Measurements from ENCODE around the gene SLC15A5.

SLC15A5 gene

GRCh38 chr12:16310934-16311333 is 33.4 kb upstream of the SLC15A5 start:
- TF ChIP-seq, protein P1, sequence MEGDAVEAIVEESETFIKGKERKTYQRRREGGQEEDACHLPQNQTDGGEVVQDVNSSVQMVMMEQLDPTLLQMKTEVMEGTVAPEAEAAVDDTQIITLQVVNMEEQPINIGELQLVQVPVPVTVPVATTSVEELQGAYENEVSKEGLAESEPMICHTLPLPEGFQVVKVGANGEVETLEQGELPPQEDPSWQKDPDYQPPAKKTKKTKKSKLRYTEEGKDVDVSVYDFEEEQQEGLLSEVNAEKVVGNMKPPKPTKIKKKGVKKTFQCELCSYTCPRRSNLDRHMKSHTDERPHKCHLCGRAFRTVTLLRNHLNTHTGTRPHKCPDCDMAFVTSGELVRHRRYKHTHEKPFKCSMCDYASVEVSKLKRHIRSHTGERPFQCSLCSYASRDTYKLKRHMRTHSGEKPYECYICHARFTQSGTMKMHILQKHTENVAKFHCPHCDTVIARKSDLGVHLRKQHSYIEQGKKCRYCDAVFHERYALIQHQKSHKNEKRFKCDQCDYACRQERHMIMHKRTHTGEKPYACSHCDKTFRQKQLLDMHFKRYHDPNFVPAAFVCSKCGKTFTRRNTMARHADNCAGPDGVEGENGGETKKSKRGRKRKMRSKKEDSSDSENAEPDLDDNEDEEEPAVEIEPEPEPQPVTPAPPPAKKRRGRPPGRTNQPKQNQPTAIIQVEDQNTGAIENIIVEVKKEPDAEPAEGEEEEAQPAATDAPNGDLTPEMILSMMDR (IDR thresholded peaks at IDR 0.05; ENCODE audit: low read depth, low read length, missing control alignments), result no peak
- DNase-seq (ENCODE audit: low read depth), result no peak
- H3K4me3 ChIP-seq (ENCODE audit: low read depth, low read length), result no peak overlapping the region

GRCh38 chr12:16307856-16308475 is 30.5 kb upstream of the SLC15A5 start:
- H3K4me3 ChIP-seq (ENCODE audit: low read depth, low read length), result no peak overlapping the region
- DNase-seq (ENCODE audit: low read depth), result no peak
- TF ChIP-seq, protein P1 (IDR thresholded peaks at IDR 0.05; ENCODE audit: low read depth, low read length, missing control alignments), result no peak

DNA sequence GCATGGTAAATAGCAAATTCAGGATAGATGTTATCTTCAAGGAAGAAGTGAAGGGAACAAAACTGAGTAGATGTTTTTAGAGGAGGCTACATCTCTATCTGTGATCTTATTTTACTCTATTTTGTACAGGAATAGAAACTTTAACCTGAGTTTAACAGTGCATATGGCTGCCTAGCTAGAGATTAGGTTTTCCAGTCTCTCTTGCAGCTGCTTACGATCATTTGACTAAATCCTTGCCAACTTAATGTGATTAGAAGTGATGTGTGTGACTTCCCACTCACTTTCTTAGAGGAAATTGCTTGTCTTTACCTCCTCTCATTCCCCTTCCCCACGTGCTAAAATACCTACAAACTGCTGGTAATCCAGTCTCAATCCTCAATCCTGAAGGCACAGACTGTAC is 26.5 kb upstream of the SLC15A5 start:
- no peak overlapping the region for H3K4me3 ChIP-seq (ENCODE audit: low read depth, low read length)
- TF ChIP-seq, protein P1 (IDR thresholded peaks at IDR 0.05; ENCODE audit: low read depth, low read length, missing control alignments), result no peak
- DNase-seq (ENCODE audit: low read depth), result no peak

DNA sequence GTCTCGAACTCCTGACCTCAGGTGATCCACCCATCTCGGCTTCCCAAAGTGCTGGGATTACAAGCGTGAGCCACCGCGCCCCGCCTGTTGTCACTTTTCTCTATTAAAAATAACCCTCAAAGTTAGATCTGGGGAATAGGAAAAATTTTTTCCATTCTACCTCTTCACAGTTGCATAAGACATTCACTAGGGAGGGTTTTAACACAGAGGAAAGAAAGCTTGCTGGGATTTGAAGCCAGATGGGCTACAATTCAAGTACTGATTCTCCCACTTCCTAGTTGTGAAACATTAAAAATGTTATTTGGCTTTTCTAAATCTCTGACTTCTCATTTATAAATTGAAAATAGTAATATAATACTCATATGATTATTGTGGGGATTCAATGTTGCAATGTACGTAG is 23.3 kb upstream of the SLC15A5 start:
- no peak overlapping the region for H3K4me3 ChIP-seq (ENCODE audit: low read depth, low read length)

GRCh38 chr12:16300122-16300521 is 22.6 kb upstream of the SLC15A5 start:
- H3K4me3 ChIP-seq (ENCODE audit: low read depth, low read length), result no peak overlapping the region
- TF ChIP-seq, protein P1 (IDR thresholded peaks at IDR 0.05; ENCODE audit: low read depth, low read length, missing control alignments), result no peak
- no peak for DNase-seq (ENCODE audit: low read depth)

More for the DNA sequence above, 23.3 kb upstream of the SLC15A5 start:
- TF ChIP-seq, protein P1 (IDR thresholded peaks at IDR 0.05; ENCODE audit: low read depth, low read length, missing control alignments), result no peak
- DNase-seq (ENCODE audit: low read depth), result no peak

DNA sequence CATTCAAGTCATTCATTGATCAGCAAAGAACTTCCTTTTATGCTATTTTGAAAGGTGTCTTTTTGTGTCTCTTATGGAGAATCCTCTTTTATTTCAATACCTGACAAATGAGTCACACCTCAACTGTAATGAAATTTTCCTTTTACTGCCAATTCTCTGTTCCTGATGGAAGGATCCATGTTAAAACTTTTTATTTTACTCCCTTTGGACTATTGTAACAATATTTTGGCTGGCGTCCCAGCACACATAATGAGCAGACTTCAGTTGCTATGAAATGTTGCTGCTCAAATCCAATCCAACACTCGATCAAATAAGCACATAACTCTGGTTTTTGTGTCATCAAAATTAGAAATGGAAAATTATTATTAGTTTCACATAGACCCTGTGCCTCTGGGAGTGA is 21.9 kb upstream of the SLC15A5 start:
- TF ChIP-seq, protein P1 (IDR thresholded peaks at IDR 0.05; ENCODE audit: low read depth, low read length, missing control alignments), result no peak
- DNase-seq (ENCODE audit: low read depth), result no peak
- no peak overlapping the region for H3K4me3 ChIP-seq (ENCODE audit: low read depth, low read length)

- TF ChIP-seq, protein P1 (IDR thresholded peaks at IDR 0.05; ENCODE audit: low read depth, low read length, missing control alignments), result no peak
- no peak overlapping the region for H3K4me3 ChIP-seq (ENCODE audit: low read depth, low read length)
- DNase-seq (ENCODE audit: low read depth), result no peak
Observed at GRCh38 chr12:16297521-16297920, 20.0 kb upstream of the SLC15A5 start.
